NB4 (cell line): ENCODE results near the gene AMBRA1.

Experiments
- MYC ChIP-seq: IDR thresholded peaks from 2 replicates; pipeline ENCODE4 v1.6.1; 2011; ENCODE audit warnings: low read depth, low read length
- POLR2A ChIP-seq: IDR thresholded peaks from 2 replicates; pipeline ENCODE4 v1.6.1; 2011; ENCODE audit warnings: mild to moderate bottlenecking; ENCODE audit not compliant: insufficient read length; ENCODE audit errors: extremely low read depth
- TF ChIP-seq, protein P1 (sequence below): IDR thresholded peaks from one replicate; pipeline ENCODE4 v1.5.1; 2012; ENCODE audit warnings: low read depth, low read length

DNA sequence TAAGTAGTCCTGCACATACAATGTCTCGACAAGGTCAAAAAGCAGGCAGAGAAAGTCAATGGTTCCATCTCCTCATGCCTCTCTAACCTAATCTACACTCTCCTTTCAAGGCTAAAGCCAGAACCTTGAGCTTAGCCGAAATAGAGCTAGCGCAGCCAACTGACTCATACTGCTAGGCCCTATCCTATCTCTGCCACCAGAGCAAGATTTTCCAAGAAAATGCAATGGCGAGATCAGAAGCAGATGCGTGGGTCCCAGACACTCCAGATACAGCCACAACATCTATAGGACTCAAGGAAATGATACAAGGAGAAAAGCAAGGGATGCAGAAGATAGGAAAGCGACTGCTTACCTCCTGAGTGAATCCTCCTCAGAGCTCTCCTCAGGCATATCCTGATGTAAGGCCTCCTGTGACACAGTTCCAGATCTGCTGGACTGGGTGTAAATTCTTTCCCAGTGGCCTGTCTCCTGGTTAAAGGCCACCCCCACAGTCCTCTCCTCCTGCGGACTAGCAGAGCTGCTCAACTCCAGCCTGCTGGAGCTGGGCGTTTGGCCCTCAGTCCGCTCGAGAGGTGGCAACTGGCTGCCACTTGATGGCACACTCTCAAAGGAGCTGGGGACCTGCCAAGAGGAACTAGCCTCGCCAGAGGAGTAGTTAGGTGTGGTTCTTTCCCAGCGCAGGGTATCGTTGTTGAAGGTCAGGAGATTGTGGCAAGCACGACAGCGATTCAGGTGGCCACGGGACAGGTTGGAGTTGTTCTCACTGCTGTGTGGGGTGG is 52.0 kb downstream of the AMBRA1 start:
- TF ChIP-seq, protein P1, sequence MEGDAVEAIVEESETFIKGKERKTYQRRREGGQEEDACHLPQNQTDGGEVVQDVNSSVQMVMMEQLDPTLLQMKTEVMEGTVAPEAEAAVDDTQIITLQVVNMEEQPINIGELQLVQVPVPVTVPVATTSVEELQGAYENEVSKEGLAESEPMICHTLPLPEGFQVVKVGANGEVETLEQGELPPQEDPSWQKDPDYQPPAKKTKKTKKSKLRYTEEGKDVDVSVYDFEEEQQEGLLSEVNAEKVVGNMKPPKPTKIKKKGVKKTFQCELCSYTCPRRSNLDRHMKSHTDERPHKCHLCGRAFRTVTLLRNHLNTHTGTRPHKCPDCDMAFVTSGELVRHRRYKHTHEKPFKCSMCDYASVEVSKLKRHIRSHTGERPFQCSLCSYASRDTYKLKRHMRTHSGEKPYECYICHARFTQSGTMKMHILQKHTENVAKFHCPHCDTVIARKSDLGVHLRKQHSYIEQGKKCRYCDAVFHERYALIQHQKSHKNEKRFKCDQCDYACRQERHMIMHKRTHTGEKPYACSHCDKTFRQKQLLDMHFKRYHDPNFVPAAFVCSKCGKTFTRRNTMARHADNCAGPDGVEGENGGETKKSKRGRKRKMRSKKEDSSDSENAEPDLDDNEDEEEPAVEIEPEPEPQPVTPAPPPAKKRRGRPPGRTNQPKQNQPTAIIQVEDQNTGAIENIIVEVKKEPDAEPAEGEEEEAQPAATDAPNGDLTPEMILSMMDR, result peak; percentile 7
- no peak for TF ChIP-seq POLR2A
- TF ChIP-seq MYC, result no peak
